Progenitor cell of endocrine pancreas (in vitro differentiated cells): ENCODE results near the gene MEX3B. TPM values are rescaled to one million over a fixed set of nuclear protein-coding genes. Genes with fewer than 3 reads are reported as not detected.

ENCODE experiments used
- DNase-seq: peaks from one replicate; pipeline ENCODE4 v3.0.0; 2021; ENCODE audit warnings: low spot score; ENCODE audit not compliant: unreplicated experiment
- H3K27ac Mint-ChIP-seq: 2 replicates; pipeline ENCODE4 v1.8.0; 2021; ENCODE audit warnings: mild to moderate bottlenecking, moderate library complexity, mixed read lengths
- H3K27me3 Mint-ChIP-seq: 2 replicates; pipeline ENCODE4 v1.8.0; 2021; ENCODE audit warnings: mixed read lengths
- H3K36me3 Mint-ChIP-seq: 2 replicates; pipeline ENCODE4 v1.8.0; 2022; ENCODE audit warnings: mixed read lengths; ENCODE audit not compliant: insufficient read depth
- H3K4me1 Mint-ChIP-seq: 2 replicates; pipeline ENCODE4 v1.8.0; 2021; ENCODE audit warnings: low read depth, mixed read lengths
- H3K4me3 Mint-ChIP-seq: 2 replicates; pipeline ENCODE4 v1.8.0; 2021; ENCODE audit warnings: low read depth, mild to moderate bottlenecking, moderate library complexity, mixed read lengths
- H3K9me3 Mint-ChIP-seq: 2 replicates; pipeline ENCODE4 v1.8.0; 2021; ENCODE audit warnings: low read depth, mixed read lengths
- CTCF ChIP-seq: fragments of 200-600 bp; sonication (generic); IDR thresholded peaks from one replicate; pipeline ENCODE4 v1.5.0; 2021; ENCODE audit warnings: antibody characterized with exemption, mild to moderate bottlenecking; ENCODE audit not compliant: unreplicated experiment
- total RNA-seq: library from RNA; stranded (reverse); gene quantifications from 2 replicates; pipeline ENCODE4 v1.2.1, GENCODE V29; 2021

Gene MEX3B
- total RNA-seq, 1 donor from 2014 or later, result 21.9 TPM

DNA sequence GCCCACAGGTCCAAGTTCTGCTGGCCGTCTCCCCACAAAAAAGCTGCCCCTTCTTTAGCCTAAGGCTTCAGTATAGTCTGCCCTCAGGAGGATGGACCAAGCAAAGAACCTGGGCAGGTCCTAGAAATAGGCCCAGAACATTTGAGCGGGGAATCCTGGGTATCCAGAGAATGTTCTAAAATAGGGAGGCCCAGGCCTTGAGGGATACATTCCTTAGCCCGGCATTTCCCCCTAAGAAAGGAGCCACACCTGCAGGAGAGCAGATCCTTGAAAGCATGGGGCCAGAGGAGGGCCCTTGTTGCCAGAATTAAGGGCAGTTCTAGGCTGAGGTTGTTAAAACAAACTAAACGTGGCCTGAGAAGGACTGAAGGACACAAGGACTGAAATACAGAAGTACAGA lies 20.6 kb upstream of the MEX3B start:
- Mint-ChIP-seq H3K4me1 (no peaks in the 10 kb centered on the region), H3K9me3 (no peaks in the 10 kb centered on the region), H3K4me3 (no peak overlapping the region), H3K27ac (no peak overlapping the region), H3K36me3 (no peaks in the 10 kb centered on the region), H3K27me3 (peaks cover 34% of the 10 kb centered on the region)
- DNase-seq, result no peak
- no peak for TF ChIP-seq CTCF

DNA sequence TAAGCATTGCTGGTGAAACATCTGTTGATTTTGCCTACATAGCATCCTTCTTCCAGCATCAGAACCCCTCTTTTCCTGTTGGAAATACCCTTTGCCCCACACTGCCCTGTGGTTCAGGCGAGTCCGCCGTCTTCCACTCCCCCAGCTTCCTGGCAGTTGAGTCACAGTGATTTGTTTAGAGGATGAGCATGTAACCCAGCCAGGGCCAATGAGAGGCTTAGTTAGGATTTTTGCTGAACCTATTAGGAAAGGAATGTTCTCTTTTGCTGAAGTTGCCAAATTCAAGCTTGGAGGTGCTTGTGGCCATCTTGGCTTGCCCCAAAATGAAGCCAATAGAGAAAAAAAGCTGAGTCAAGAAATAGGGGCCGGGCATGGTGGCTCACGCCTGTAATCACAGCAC lies 19.0 kb upstream of the MEX3B start:
- no peak for TF ChIP-seq CTCF
- Mint-ChIP-seq H3K4me1 (no peaks in the 10 kb centered on the region), H3K27me3 (peaks cover 41% of the 10 kb centered on the region), H3K36me3 (no peaks in the 10 kb centered on the region), H3K27ac (no peak overlapping the region), H3K9me3 (no peaks in the 10 kb centered on the region), H3K4me3 (no peak overlapping the region)
- no peak for DNase-seq

DNA sequence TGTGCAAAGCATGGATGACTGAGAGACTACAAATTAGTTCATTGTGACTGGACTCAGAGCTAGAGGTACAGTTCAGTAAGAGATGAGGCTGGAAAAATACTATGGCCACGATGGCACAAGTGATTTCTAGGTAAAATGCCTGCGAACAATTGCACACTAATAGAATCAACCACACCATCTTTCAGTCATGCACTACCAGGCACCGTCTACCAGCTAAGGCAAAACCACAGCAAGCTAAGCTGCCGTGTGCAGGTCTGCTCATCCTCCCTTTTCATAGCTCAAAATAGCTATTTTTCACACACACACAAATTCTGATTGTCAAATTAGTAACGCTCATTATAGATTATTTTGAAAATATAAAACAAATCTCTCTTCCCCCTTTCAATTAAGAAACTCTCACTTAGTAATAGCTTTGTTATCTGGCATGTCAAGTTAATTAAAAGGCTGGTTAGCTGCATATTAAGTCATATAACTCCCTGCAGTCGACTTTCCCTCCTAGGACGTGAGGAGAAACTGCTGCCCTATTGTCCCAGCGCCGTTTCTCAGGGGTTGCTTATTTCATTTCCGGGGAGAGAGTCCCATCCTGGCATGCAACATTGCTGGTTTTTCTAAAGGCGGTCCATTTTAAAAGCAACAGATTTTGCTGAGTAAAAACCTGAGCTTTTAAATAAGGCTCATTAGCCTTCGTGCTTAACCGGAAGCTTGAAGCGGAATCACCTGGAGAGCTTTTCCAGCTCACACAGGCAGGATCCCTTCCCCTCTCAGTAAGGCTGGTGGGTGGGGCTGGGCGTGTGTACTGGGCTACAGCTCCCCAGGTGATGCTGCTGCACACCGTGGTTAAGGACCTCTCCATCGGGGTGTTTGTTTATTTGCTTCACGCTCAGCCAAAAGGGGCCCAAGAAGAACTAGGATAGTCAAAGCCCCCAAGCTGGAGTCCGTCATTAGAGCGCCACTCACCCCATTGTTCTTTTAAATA lies 16.9 kb upstream of the MEX3B start:
- DNase-seq, result no peak
- peaks cover 58% of the 10 kb centered on the region for H3K27me3 Mint-ChIP-seq
- H3K4me1 Mint-ChIP-seq, result peaks cover 2% of the 10 kb centered on the region

DNA sequence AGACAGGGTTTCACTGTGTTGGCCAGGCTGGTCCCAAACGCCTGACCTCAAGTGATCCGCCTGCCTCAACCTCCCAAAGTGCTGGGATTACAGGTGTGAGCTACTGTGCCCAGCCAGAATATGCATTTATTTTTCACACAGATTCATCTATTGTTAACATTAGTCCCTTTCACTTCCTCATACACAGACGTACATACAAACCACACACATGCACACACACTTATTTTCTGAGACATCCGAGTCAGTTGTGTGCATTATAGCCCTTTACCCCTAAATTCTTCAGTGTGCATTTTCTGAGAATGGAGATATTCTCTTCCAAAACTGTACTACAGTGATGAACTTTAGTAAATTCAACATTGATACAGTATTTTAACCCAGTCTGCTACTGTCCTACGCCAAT lies 15.0 kb upstream of the MEX3B start:
- no peak overlapping the region for H3K27ac Mint-ChIP-seq
- DNase-seq, result no peak
- no peaks in the 10 kb centered on the region for H3K36me3 Mint-ChIP-seq
- no peaks in the 10 kb centered on the region for H3K9me3 Mint-ChIP-seq
- peaks cover 75% of the 10 kb centered on the region for H3K27me3 Mint-ChIP-seq
- peaks cover 3% of the 10 kb centered on the region for H3K4me1 Mint-ChIP-seq
- no peak for TF ChIP-seq CTCF
- no peak overlapping the region for H3K4me3 Mint-ChIP-seq

More for the DNA sequence above, 16.9 kb upstream of the MEX3B start:
- H3K4me3 Mint-ChIP-seq, result peak overlapping the region; percentile 23
- no peaks in the 10 kb centered on the region for H3K36me3 Mint-ChIP-seq
- no peak for TF ChIP-seq CTCF
- no peak overlapping the region for H3K27ac Mint-ChIP-seq
- no peaks in the 10 kb centered on the region for H3K9me3 Mint-ChIP-seq

GRCh38 chr15:82058517-82059204 lies 12.8 kb upstream of the MEX3B start:
- Mint-ChIP-seq H3K4me1 (peaks cover 3% of the 10 kb centered on the region), H3K27me3 (peaks cover 70% of the 10 kb centered on the region), H3K36me3 (no peaks in the 10 kb centered on the region), H3K27ac (no peak overlapping the region), H3K9me3 (no peaks in the 10 kb centered on the region), H3K4me3 (no peak overlapping the region)
- no peak for TF ChIP-seq CTCF
- no peak for DNase-seq
